ENCODE results near the gene VPS25. TPM values are rescaled to one million over a fixed set of nuclear protein-coding genes. Genes with fewer than 3 reads are reported as not detected.
A peak's percentile ranks its signal among the peaks of the same experiment; 100 is the strongest.

VPS25 gene
- total RNA-seq, 1 experiment from 2014 or later, result 103 TPM

GRCh38 chr17:42744283-42744805 is 28.9 kb upstream of the VPS25 start:
- Histone ChIP-seq H3K27me3 (replicated peaks; ENCODE audit: control insufficient read depth, insufficient read depth, low read length) (no peaks in the 10 kb centered on the region), H3K36me3 (ENCODE audit: control insufficient read depth, insufficient read depth, low read length) (no peaks in the 10 kb centered on the region), H3K9me3 (no peaks in the 10 kb centered on the region), H3K4me1 (peaks cover 23% of the 10 kb centered on the region), H3K4me3 (ENCODE audit: low read depth, low read length) (peak overlapping the region; percentile 63)
- POLR2A ChIA-PET, result interaction anchor here (1.6 kb wide), 1 partner anchor 136 kb away, joined by 6 read pairs; the partner anchor contains the start of genes RETREG3 and TUBG1
- peak; percentile 90 to 91 for DNase-seq
- Mint-ChIP-seq H3K9me3 (ENCODE audit: unreplicated experiment) (no peaks in the 10 kb centered on the region), H3K4me3 (ENCODE audit: unreplicated experiment) (peak overlapping the region; percentile 92), H3K27me3 (ENCODE audit: insufficient read depth, unreplicated experiment) (peaks cover 3% of the 10 kb centered on the region), H3K27ac (ENCODE audit: unreplicated experiment) (peak overlapping the region; percentile 64), H3K4me1 (ENCODE audit: low read depth, unreplicated experiment) (peaks cover 39% of the 10 kb centered on the region), H3K36me3 (ENCODE audit: insufficient read depth, unreplicated experiment) (peaks cover 13% of the 10 kb centered on the region)
- BruUV-seq (replicated peaks), result TSS peak; percentile 81
- CTCF ChIA-PET, result interaction anchor here (0.7 to 1.7 kb wide), 3 partner anchors 19 to 80 kb away, joined by 3 to 13 read pairs (median 7); partner anchors contain the start of gene BECN1
- intact Hi-C loops (cut with micrococcal nuclease; ENCODE audit: unreplicated experiment), result loop anchor here (1.0 kb wide), 1 partner anchor 19 kb away; no protein-coding TSS in a partner anchor
- TF ChIP-seq CTCF (IDR thresholded peaks at IDR 0.05; ENCODE audit: insufficient read depth in 1 of 2, low read depth in 1 of 2, low read length in 1 of 2, severe bottlenecking in 1 of 2, unreplicated experiment in 1 of 2), result no peak

- Histone ChIP-seq H3K4me3 (ENCODE audit: low read depth, low read length) (peak within 1 kb of the TSS; percentile 63), H3K36me3 (ENCODE audit: control insufficient read depth, insufficient read depth, low read length) (no peaks in the 10 kb centered on the region), H3K9me3 (no peaks in the 10 kb centered on the region), H3K4me1 (peaks cover 23% of the 10 kb centered on the region), H3K27me3 (replicated peaks; ENCODE audit: control insufficient read depth, insufficient read depth, low read length) (no peaks in the 10 kb centered on the region)
- Mint-ChIP-seq H3K4me3 (ENCODE audit: unreplicated experiment) (peak within 1 kb of the TSS; percentile 92), H3K4me1 (ENCODE audit: low read depth, unreplicated experiment) (peaks cover 39% of the 10 kb centered on the region), H3K27me3 (ENCODE audit: insufficient read depth, unreplicated experiment) (peaks cover 3% of the 10 kb centered on the region), H3K27ac (ENCODE audit: unreplicated experiment) (peak within 1 kb of the TSS; percentile 64), H3K36me3 (ENCODE audit: insufficient read depth, unreplicated experiment) (peaks cover 13% of the 10 kb centered on the region), H3K9me3 (ENCODE audit: unreplicated experiment) (no peaks in the 10 kb centered on the region)
- DNase-seq, result peak; percentile 93 to 97
- intact Hi-C loops (cut with micrococcal nuclease; ENCODE audit: unreplicated experiment), result loop anchor here (1.0 kb wide), 1 partner anchor 18 kb away; no protein-coding TSS in a partner anchor
- TF ChIP-seq CTCF (IDR thresholded peaks at IDR 0.05; ENCODE audit: insufficient read depth in 1 of 2, low read depth in 1 of 2, low read length in 1 of 2, severe bottlenecking in 1 of 2, unreplicated experiment in 1 of 2), result no peak
- BruUV-seq (replicated peaks), result TSS peak; percentile 93
- ChIA-PET POLR2A (interaction anchor here (1.6 kb wide), 1 partner anchor 136 kb away, joined by 6 read pairs; the partner anchor contains the start of genes RETREG3 and TUBG1), CTCF (interaction anchor here (0.7 kb wide), 1 partner anchor 19 kb away, joined by 3 read pairs; no protein-coding TSS in a partner anchor)
Observed at GRCh38 chr17:42744806-42745617, 28.2 kb upstream of the VPS25 start, which contains the start of gene EZH1. Gene EZH1 (minus strand): TSS chr17:42745040. CDS start chr17:42728941, 16,099 bp downstream.

GRCh38 chr17:42748202-42748907 is 24.9 kb upstream of the VPS25 start:
- TF ChIP-seq CTCF (IDR thresholded peaks at IDR 0.05; ENCODE audit: insufficient read depth in 1 of 2, low read depth in 1 of 2, low read length in 1 of 2, severe bottlenecking in 1 of 2, unreplicated experiment in 1 of 2), result no peak
- H3K4me1 ChIP-seq, result peaks cover 8% of the 10 kb centered on the region; the same call in 1 of the 2 replicates
- no peaks in the 10 kb centered on the region for H3K27me3 ChIP-seq (replicated peaks; ENCODE audit: control insufficient read depth, insufficient read depth, low read length)
- no peak overlapping the region for H3K4me3 ChIP-seq (ENCODE audit: low read depth, low read length)
- DNase-seq, result no peak
- Mint-ChIP-seq H3K4me3 (ENCODE audit: unreplicated experiment) (no peak overlapping the region), H3K27ac (ENCODE audit: unreplicated experiment) (no peak overlapping the region), H3K27me3 (ENCODE audit: insufficient read depth, unreplicated experiment) (peaks cover 3% of the 10 kb centered on the region), H3K9me3 (ENCODE audit: unreplicated experiment) (no peaks in the 10 kb centered on the region), H3K36me3 (ENCODE audit: insufficient read depth, unreplicated experiment) (peaks cover 13% of the 10 kb centered on the region), H3K4me1 (ENCODE audit: low read depth, unreplicated experiment) (peaks cover 24% of the 10 kb centered on the region)
- H3K36me3 ChIP-seq (ENCODE audit: control insufficient read depth, insufficient read depth, low read length), result no peaks in the 10 kb centered on the region
- ChIA-PET POLR2A (no interaction called here), CTCF (interaction anchor here (1.0 to 2.7 kb wide), 2 partner anchors 15 to 170 kb away, joined by 3 to 10 read pairs; no protein-coding TSS in a partner anchor)
- intact Hi-C loops (cut with micrococcal nuclease; ENCODE audit: unreplicated experiment), result no loop called here
- no TSS peak for BruUV-seq (replicated peaks)
- no peaks in the 10 kb centered on the region for H3K9me3 ChIP-seq

All from Caco-2 (cell line).